Spleen (tissue), 11 donors: ENCODE measurements around the gene RNMT. TPM values are rescaled to one million over a fixed set of nuclear protein-coding genes. Genes with fewer than 3 reads are reported as not detected.
"Not testable (repeated sequence)": the region's sequence is repeated elsewhere in the genome, so short reads cannot be mapped to it uniquely, and the experiment has no call there.

ENCODE experiments used
- DNase-seq: peaks from one replicate; pipeline ENCODE4 v3.0.0-alpha.2; 2020
- H3K27ac ChIP-seq, 8 donors: fragments of 200-600 bp; sonication (generic) in 7 of 8; 1 replicate in 4 of 8; 2 replicates in 4 of 8; pipeline versions ENCODE4 v1.5.0 to v1.8.0; 2016 to 2021; ENCODE audit warnings: inconsistent platforms in 4 of 8, mild to moderate bottlenecking in 4 of 8, moderate library complexity in 1 of 8
- H3K27me3 ChIP-seq, 7 donors: fragments of 200-600 bp; sonication (generic) in 6 of 7; replicated peaks in 1 of 7; 1 replicate in 4 of 7; 2 replicates in 3 of 7; pipeline versions ENCODE4 v1.5.0 to v1.8.0; 2016 to 2021; ENCODE audit warnings: inconsistent platforms in 3 of 7, mild to moderate bottlenecking in 1 of 7
- H3K36me3 ChIP-seq, 6 donors: fragments of 200-600 bp; sonication (generic) in 5 of 6; 1 replicate in 4 of 6; 2 replicates in 2 of 6; pipeline versions ENCODE4 v1.5.0 to v1.8.0; 2016 to 2021; ENCODE audit warnings: inconsistent platforms in 2 of 6
- H3K4me1 ChIP-seq, 6 donors: fragments of 200-600 bp; sonication (generic) in 5 of 6; 1 replicate in 3 of 6; 2 replicates in 3 of 6; pipeline versions ENCODE4 v1.5.0 to v1.8.0; 2016 to 2021; ENCODE audit warnings: inconsistent platforms in 3 of 6
- H3K4me3 ChIP-seq, 8 donors: fragments of 200-600 bp; sonication (generic) in 7 of 8; 1 replicate in 4 of 8; 2 replicates in 4 of 8; pipeline versions ENCODE4 v1.5.0 to v1.8.0; 2016 to 2021; ENCODE audit warnings: inconsistent platforms in 4 of 8, mild to moderate bottlenecking in 4 of 8, moderate library complexity in 2 of 8
- H3K9me3 ChIP-seq, 8 donors: fragments of 200-600 bp; sonication (generic) in 7 of 8; 1 replicate in 4 of 8; 2 replicates in 4 of 8; pipeline versions ENCODE4 v1.5.0 to v1.8.0; 2016 to 2021; ENCODE audit warnings: inconsistent platforms in 4 of 8
- POLR2A ChIP-seq, 3 donors: fragments of 450-650 bp; IDR thresholded peaks; one replicate each; pipeline ENCODE4 v1.5.1; 2017; ENCODE audit warnings: antibody characterized with exemption in 3 of 3, mild to moderate bottlenecking in 1 of 3
- POLR2AphosphoS5 ChIP-seq, 3 donors: sonication (generic); formaldehyde crosslinking; IDR thresholded peaks; one replicate each; pipeline ENCODE4 v1.5.1; 2017; ENCODE audit warnings: antibody characterized with exemption in 3 of 3
- WGBS, 5 donors: extraction: QIAGEN DNeasy Blood & Tissue Kit in 3 of 5; methylation state at CpG; one replicate each; pipeline versions ENCODE4 v1.1.5 to v1.1.7; 2013 to 2018; 5-methylcytosine and 5-hydroxymethylcytosine counted together
- intact Hi-C: fragments of 100-400 bp; cut with DNase I; formaldehyde crosslinking; loops from one replicate; pipeline ENCODE4 v1.15.0; 2023; ENCODE audit warnings: low total_unique reads
- polyA plus RNA-seq, 3 donors: library from polyadenylated mRNA; stranded (reverse); fragments of 200-250 nt; gene quantifications; one replicate each; pipeline ENCODE4 v1.2.1, GENCODE V29; 2013
- total RNA-seq, 7 donors: library from RNA; depleted of rRNA in 3 of 7; stranded (reverse); fragments of >200 nt in 3 of 7; fragmentation: NEBNext Ultra II Directional in 4 of 7; extraction: Animal tissue kit (Norgen Biotek cat#: 25700) in 4 of 7; gene quantifications; one replicate each; pipeline versions ENCODE4 v1.1.0 to v1.2.1, GENCODE V29; 2016 to 2021
- TF ChIP-seq, protein P1 (sequence below), 11 experiments: fragments of 200-600 bp in 7 of 11; fragments of 450-650 bp in 4 of 11; sonication (generic) in 4 of 11; IDR thresholded peaks in 8 of 11; conservative IDR thresholded peaks in 3 of 11; 1 replicate in 7 of 11; 2 replicates in 4 of 11; pipeline versions ENCODE4 v1.4.0 to v1.8.0; 2016 to 2021; ENCODE audit warnings: antibody characterized with exemption in 11 of 11, inconsistent platforms in 4 of 11, mild to moderate bottlenecking in 1 of 11
- donor health status: healthy with polysubstance abuse.
- donor health status: DM: no; HTN: no; CAD: no; lungs with moderate emphysema.
- donor health status: DM: no; HTN: no; CAD: no.
- donor health status: Bipolar disorder and iron deficiency.
- donor health status: healthy.
- donor health status: DM: no; HTN: no; CAD: no.
- donor health status: DM: yes; HTN: yes; CAD: no.

The RNMT gene
- total and polyA plus RNA-seq, 10 donors, result 11.4 to 33.3 (median 23.3) TPM

- Histone ChIP-seq H3K27me3 (no peaks in the 10 kb centered on the region), H3K9me3 (no peaks in the 10 kb centered on the region), H3K4me3 (no peak overlapping the region), H3K27ac (no peak overlapping the region), H3K36me3 (peaks cover 2 to 100% (median 75%) of the 10 kb centered on the region in 6 donors), H3K4me1 (peaks cover 0 to 3% (median under 1%) of the 10 kb centered on the region in 6 donors)
- TF ChIP-seq, protein P1, sequence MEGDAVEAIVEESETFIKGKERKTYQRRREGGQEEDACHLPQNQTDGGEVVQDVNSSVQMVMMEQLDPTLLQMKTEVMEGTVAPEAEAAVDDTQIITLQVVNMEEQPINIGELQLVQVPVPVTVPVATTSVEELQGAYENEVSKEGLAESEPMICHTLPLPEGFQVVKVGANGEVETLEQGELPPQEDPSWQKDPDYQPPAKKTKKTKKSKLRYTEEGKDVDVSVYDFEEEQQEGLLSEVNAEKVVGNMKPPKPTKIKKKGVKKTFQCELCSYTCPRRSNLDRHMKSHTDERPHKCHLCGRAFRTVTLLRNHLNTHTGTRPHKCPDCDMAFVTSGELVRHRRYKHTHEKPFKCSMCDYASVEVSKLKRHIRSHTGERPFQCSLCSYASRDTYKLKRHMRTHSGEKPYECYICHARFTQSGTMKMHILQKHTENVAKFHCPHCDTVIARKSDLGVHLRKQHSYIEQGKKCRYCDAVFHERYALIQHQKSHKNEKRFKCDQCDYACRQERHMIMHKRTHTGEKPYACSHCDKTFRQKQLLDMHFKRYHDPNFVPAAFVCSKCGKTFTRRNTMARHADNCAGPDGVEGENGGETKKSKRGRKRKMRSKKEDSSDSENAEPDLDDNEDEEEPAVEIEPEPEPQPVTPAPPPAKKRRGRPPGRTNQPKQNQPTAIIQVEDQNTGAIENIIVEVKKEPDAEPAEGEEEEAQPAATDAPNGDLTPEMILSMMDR (IDR thresholded peaks at IDR 0.05 in 8 of 11, conservative IDR thresholded peaks at IDR 0.05 in 3 of 11), result no peak
- TF ChIP-seq POLR2A (IDR thresholded peaks at IDR 0.05), result no peak
- TF ChIP-seq POLR2AphosphoS5 (IDR thresholded peaks at IDR 0.05), result no peak
- 90 to 99% (median 95%) methylated on average over 2 of the region's 2 CpGs for whole genome bisulfite sequencing, 5 donors
- intact Hi-C loops, result no loop called here
- DNase-seq, result no peak
These were observed 9.2 kb downstream of the RNMT start for GRCh38 chr18:13735681-13736080.

DNA sequence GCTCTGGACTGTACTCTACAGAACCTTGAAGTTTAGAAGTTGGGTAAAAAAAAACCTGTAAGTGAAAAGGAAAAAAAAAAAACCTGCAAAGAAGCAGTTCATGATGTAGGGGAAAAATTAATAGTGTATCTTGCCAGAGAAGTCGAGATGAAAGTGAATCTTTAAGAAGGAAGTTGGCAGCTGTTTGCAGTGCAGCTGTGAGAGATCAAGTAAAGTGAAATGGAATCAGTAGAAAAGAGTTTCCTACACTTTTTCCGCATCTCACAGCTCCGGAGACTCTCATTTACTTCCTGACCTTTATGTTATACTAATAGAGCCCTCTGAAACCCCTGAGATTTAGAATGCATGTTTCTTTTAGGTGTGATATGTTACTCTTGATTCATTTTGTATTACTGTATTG lies 19.2 kb downstream of the RNMT start:
- WGBS, 5 donors, result 62 to 78% (median 71%) methylated on average over 3 of the region's 3 CpGs
- Histone ChIP-seq H3K4me3 (no peak overlapping the region), H3K4me1 (no peaks in the 10 kb centered on the region), H3K9me3 (no peaks in the 10 kb centered on the region), H3K36me3 (peaks cover 5 to 100% (median 72%) of the 10 kb centered on the region in 6 donors), H3K27me3 (no peaks in the 10 kb centered on the region), H3K27ac (no peak overlapping the region)
- intact Hi-C loops, result no loop called here
- no peak for DNase-seq
- TF ChIP-seq POLR2AphosphoS5 (IDR thresholded peaks at IDR 0.05) (no peak), POLR2A (IDR thresholded peaks at IDR 0.05) (no peak)
- TF ChIP-seq, protein P1 (IDR thresholded peaks at IDR 0.05 in 8 of 11, conservative IDR thresholded peaks at IDR 0.05 in 3 of 11), result no peak

DNA sequence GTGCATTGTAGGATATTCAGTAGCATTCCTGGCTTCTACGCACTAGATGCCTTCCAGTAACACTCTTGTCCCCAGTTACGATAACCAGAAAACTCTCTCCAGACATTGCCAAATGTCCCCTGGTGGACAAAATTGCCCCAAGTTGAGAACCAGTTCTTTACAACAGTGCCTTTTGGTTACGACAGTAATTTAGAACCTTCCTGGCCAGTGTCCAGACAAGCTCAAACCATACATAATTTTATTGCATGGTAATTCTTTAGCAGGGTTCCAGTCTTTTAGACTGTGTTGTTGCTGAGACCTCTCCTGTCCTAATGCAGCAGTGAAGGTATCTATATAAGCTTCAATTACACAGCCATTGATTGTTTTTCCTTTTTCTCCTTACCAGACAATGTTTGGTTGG lies 20.2 kb downstream of the RNMT start:
- no peaks in the 10 kb centered on the region for H3K4me1 ChIP-seq
- H3K9me3 ChIP-seq, result no peaks in the 10 kb centered on the region
- 90 to 95% (median 92%) methylated on average over 3 of the region's 3 CpGs for WGBS, 5 donors
- intact Hi-C loops, result no loop called here
- DNase-seq, result no peak
- no peak for TF ChIP-seq POLR2AphosphoS5 (IDR thresholded peaks at IDR 0.05)
- TF ChIP-seq, protein P1 (IDR thresholded peaks at IDR 0.05 in 8 of 11, conservative IDR thresholded peaks at IDR 0.05 in 3 of 11), result no peak
- H3K27me3 ChIP-seq, result no peaks in the 10 kb centered on the region
- peaks cover 5 to 99% (median 66%) of the 10 kb centered on the region in 6 donors for H3K36me3 ChIP-seq
- H3K4me3 ChIP-seq, result no peak overlapping the region
- no peak overlapping the region for H3K27ac ChIP-seq

DNA sequence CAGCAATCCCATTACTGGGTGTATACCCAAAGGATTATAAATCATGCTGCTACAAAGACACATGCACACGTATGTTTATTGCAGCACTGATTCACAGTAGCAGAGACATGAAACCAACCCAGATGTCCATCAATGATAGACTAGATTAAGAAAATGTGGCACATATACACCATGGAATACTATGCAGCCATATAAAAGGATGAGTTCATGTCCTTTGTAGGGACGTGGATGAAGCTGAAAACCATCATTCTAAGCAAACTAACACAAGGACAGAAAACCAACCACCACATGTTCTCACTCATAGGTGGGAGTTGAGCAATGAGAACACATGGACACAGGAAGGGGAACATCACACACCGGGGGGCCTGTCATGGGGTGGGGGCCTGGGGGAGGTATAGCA lies 25.1 kb downstream of the RNMT start:
- DNase-seq, H3K4me3 ChIP-seq, H3K27me3 ChIP-seq, H3K4me1 ChIP-seq, intact Hi-C loops, H3K27ac ChIP-seq, H3K9me3 ChIP-seq: not testable (repeated sequence)
- WGBS, 5 donors, result 93 to 99% (median 95%) methylated on average over 3 of the region's 3 CpGs
- peaks cover 7 to 99% (median 78%) of the 10 kb centered on the region in 6 donors for H3K36me3 ChIP-seq

DNA sequence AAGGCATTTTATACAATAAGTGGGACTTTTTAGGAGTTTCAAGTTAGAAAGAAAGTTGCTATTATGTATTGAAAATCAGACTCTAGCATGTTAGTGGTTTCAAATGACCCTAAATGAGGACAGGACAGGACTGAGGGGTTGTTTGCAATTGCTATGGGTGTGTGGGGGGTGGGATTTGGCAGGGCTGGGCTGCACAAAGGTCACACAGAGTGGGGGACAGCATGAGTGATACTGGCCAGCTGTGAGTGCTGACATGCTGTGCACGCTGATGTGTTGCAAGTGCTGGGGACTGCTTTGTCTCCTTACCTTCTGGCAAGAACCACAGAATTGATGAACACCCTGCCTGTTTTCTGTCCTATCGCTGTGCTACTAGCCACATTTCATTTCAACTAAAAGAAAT lies 29.8 kb downstream of the RNMT start:
- H3K4me1 ChIP-seq, result no peaks in the 10 kb centered on the region
- no peak overlapping the region for H3K27ac ChIP-seq
- intact Hi-C loops, result no loop called here
- H3K27me3 ChIP-seq, result no peaks in the 10 kb centered on the region
- no peaks in the 10 kb centered on the region for H3K9me3 ChIP-seq
- DNase-seq, result no peak
- WGBS, 5 donors, result 93 to 100% (median 97%) methylated on average over 2 of the region's 2 CpGs
- H3K4me3 ChIP-seq, result no peak overlapping the region
- H3K36me3 ChIP-seq, result peaks cover 3 to 100% (median 68%) of the 10 kb centered on the region in 6 donors
- TF ChIP-seq, protein P1 (IDR thresholded peaks at IDR 0.05 in 8 of 11, conservative IDR thresholded peaks at IDR 0.05 in 3 of 11), result no peak
- TF ChIP-seq POLR2A (IDR thresholded peaks at IDR 0.05) (no peak), POLR2AphosphoS5 (IDR thresholded peaks at IDR 0.05) (no peak)
